ENCODE results near the gene AP2B1. TPM values are rescaled to one million over a fixed set of nuclear protein-coding genes. Genes with fewer than 3 reads are reported as not detected.

The AP2B1 gene
- total and polyA plus RNA-seq, 3 experiments from 2014 or later: 67.9 to 178 (median 163) TPM

GRCh38 chr17:35684055-35684802 lies 97.1 kb downstream of the AP2B1 start:
- ChIA-PET CTCF (interaction anchor here (1.1 kb wide), 1 partner anchor 19 kb away, joined by 3 read pairs; no protein-coding TSS in a partner anchor), POLR2A (interaction anchor here (0.5 kb wide), 1 partner anchor 75 kb away, joined by 3 read pairs; no protein-coding TSS in a partner anchor)
- no peaks in the 10 kb centered on the region for H3K27me3 Mint-ChIP-seq
- no peaks in the 10 kb centered on the region for H3K9me3 ChIP-seq (ENCODE audit: low read length)
- H3K4me1 Mint-ChIP-seq: peaks cover 0 to 3% (median 0%) of the 10 kb centered on the region in 3 donors
- peak overlapping the region in 2 of 8 donors; percentile 30 to 35 for H3K27ac Mint-ChIP-seq
- no peak for DNase-seq
- peaks cover 53% of the 10 kb centered on the region for H3K36me3 ChIP-seq (ENCODE audit: insufficient read depth, low read length)
- H3K27ac ChIP-seq (ENCODE audit: low read depth, low read length): no peak overlapping the region
- no peaks in the 10 kb centered on the region for H3K27me3 ChIP-seq (ENCODE audit: insufficient read depth, low read length, poor library complexity, severe bottlenecking)
- peaks cover 16 to 84% (median 24%) of the 10 kb centered on the region in 3 donors for H3K36me3 Mint-ChIP-seq
- H3K4me1 ChIP-seq (ENCODE audit: insufficient read depth, low read length): no peaks in the 10 kb centered on the region
- H3K9me3 Mint-ChIP-seq: no peaks in the 10 kb centered on the region
- no peak overlapping the region for H3K4me3 Mint-ChIP-seq
- H3K4me3 ChIP-seq (ENCODE audit: low read length): no peak overlapping the region

- Histone ChIP-seq H3K4me1 (ENCODE audit: insufficient read depth, low read length) (no peaks in the 10 kb centered on the region), H3K27ac (ENCODE audit: low read depth, low read length) (no peak overlapping the region), H3K4me3 (ENCODE audit: low read length) (no peak overlapping the region), H3K9me3 (ENCODE audit: low read length) (no peaks in the 10 kb centered on the region), H3K36me3 (ENCODE audit: insufficient read depth, low read length) (peaks cover 29% of the 10 kb centered on the region), H3K27me3 (ENCODE audit: insufficient read depth, low read length, poor library complexity, severe bottlenecking) (no peaks in the 10 kb centered on the region)
- Mint-ChIP-seq H3K4me1 (peaks cover 0 to 3% (median 0%) of the 10 kb centered on the region in 3 donors), H3K9me3 (no peaks in the 10 kb centered on the region), H3K27ac (peak overlapping the region in 2 of 8 donors; percentile 20 to 71), H3K4me3 (no peak overlapping the region), H3K27me3 (peaks cover 0 to 2% of the 10 kb centered on the region in 2 donors), H3K36me3 (peaks cover 24 to 88% (median 28%) of the 10 kb centered on the region in 3 donors)
- no peak for DNase-seq
- ChIA-PET POLR2A (no interaction called here), CTCF (no interaction called here)
These were observed 105.5 kb downstream of the AP2B1 start for GRCh38 chr17:35692512-35693210.

- Histone ChIP-seq H3K9me3 (ENCODE audit: low read length) (no peaks in the 10 kb centered on the region), H3K27ac (ENCODE audit: low read depth, low read length) (no peak overlapping the region), H3K4me3 (ENCODE audit: low read length) (no peak overlapping the region), H3K36me3 (ENCODE audit: insufficient read depth, low read length) (peaks cover 23% of the 10 kb centered on the region), H3K27me3 (ENCODE audit: insufficient read depth, low read length, poor library complexity, severe bottlenecking) (no peaks in the 10 kb centered on the region), H3K4me1 (ENCODE audit: insufficient read depth, low read length) (no peaks in the 10 kb centered on the region)
- ChIA-PET POLR2A (no interaction called here), CTCF (interaction anchor here (0.9 kb wide), 1 partner anchor 14 kb away, joined by 3 read pairs; no protein-coding TSS in a partner anchor)
- H3K36me3 Mint-ChIP-seq: peaks cover 15 to 85% (median 21%) of the 10 kb centered on the region in 3 donors
- H3K4me1 Mint-ChIP-seq: peaks cover 0 to 3% (median 0%) of the 10 kb centered on the region in 3 donors
- no peaks in the 10 kb centered on the region for H3K9me3 Mint-ChIP-seq
- H3K4me3 Mint-ChIP-seq: no peak overlapping the region
- H3K27me3 Mint-ChIP-seq: peaks cover 0 to 2% of the 10 kb centered on the region in 2 donors
- H3K27ac Mint-ChIP-seq: no peak overlapping the region
- no peak for DNase-seq
These were observed 106.5 kb downstream of the AP2B1 start for GRCh38 chr17:35693662-35694061.

GRCh38 chr17:35694906-35695305 lies 107.8 kb downstream of the AP2B1 start:
- no peak overlapping the region for H3K4me3 ChIP-seq (ENCODE audit: low read length)
- H3K27ac ChIP-seq (ENCODE audit: low read depth, low read length): no peak overlapping the region
- Mint-ChIP-seq H3K4me1 (peaks cover 0 to 3% (median 0%) of the 10 kb centered on the region in 3 donors), H3K36me3 (peaks cover 11 to 81% (median 19%) of the 10 kb centered on the region in 3 donors), H3K27ac (no peak overlapping the region), H3K4me3 (no peak overlapping the region), H3K9me3 (no peaks in the 10 kb centered on the region), H3K27me3 (no peaks in the 10 kb centered on the region)
- DNase-seq: no peak
- POLR2A ChIA-PET: no interaction called here
- no peaks in the 10 kb centered on the region for H3K9me3 ChIP-seq (ENCODE audit: low read length)
- peaks cover 16% of the 10 kb centered on the region for H3K36me3 ChIP-seq (ENCODE audit: insufficient read depth, low read length)
- CTCF ChIA-PET: interaction anchor here (0.6 kb wide), 1 partner anchor 35 kb away, joined by 3 read pairs; no protein-coding TSS in a partner anchor
- H3K4me1 ChIP-seq (ENCODE audit: insufficient read depth, low read length): no peaks in the 10 kb centered on the region
- H3K27me3 ChIP-seq (ENCODE audit: insufficient read depth, low read length, poor library complexity, severe bottlenecking): no peaks in the 10 kb centered on the region

- Mint-ChIP-seq H3K4me3 (no peak overlapping the region), H3K27ac (no peak overlapping the region), H3K4me1 (peaks cover 0 to 3% (median 0%) of the 10 kb centered on the region in 3 donors), H3K36me3 (peaks cover 4 to 79% (median 15%) of the 10 kb centered on the region in 3 donors), H3K9me3 (no peaks in the 10 kb centered on the region), H3K27me3 (no peaks in the 10 kb centered on the region)
- H3K36me3 ChIP-seq (ENCODE audit: insufficient read depth, low read length): peaks cover 16% of the 10 kb centered on the region
- no peak overlapping the region for H3K27ac ChIP-seq (ENCODE audit: low read depth, low read length)
- no peaks in the 10 kb centered on the region for H3K4me1 ChIP-seq (ENCODE audit: insufficient read depth, low read length)
- no peaks in the 10 kb centered on the region for H3K9me3 ChIP-seq (ENCODE audit: low read length)
- POLR2A ChIA-PET: no interaction called here
- CTCF ChIA-PET: interaction anchor here (1.0 kb wide), 1 partner anchor 21 kb away, joined by 3 read pairs; no protein-coding TSS in a partner anchor
- no peak overlapping the region for H3K4me3 ChIP-seq (ENCODE audit: low read length)
- DNase-seq: no peak
- H3K27me3 ChIP-seq (ENCODE audit: insufficient read depth, low read length, poor library complexity, severe bottlenecking): no peaks in the 10 kb centered on the region
These were observed 108.5 kb downstream of the AP2B1 start for GRCh38 chr17:35695613-35696012.

GRCh38 chr17:35698800-35699199 lies 111.7 kb downstream of the AP2B1 start:
- Mint-ChIP-seq H3K36me3 (peaks cover 9 to 73% (median 19%) of the 10 kb centered on the region in 3 donors), H3K4me1 (peaks cover 2 to 5% (median 3%) of the 10 kb centered on the region in 3 donors)
- CTCF ChIA-PET: no interaction called here

GRCh38 chr17:35700150-35700549 lies 113.0 kb downstream of the AP2B1 start:
- Histone ChIP-seq H3K4me1 (ENCODE audit: insufficient read depth, low read length) (no peaks in the 10 kb centered on the region), H3K27ac (ENCODE audit: low read depth, low read length) (no peak overlapping the region), H3K4me3 (ENCODE audit: low read length) (no peak overlapping the region), H3K27me3 (ENCODE audit: insufficient read depth, low read length, poor library complexity, severe bottlenecking) (no peaks in the 10 kb centered on the region), H3K9me3 (ENCODE audit: low read length) (no peaks in the 10 kb centered on the region), H3K36me3 (ENCODE audit: insufficient read depth, low read length) (peaks cover 9% of the 10 kb centered on the region)
- Mint-ChIP-seq H3K4me1 (peaks cover 4 to 14% (median 4%) of the 10 kb centered on the region in 3 donors), H3K27ac (peak overlapping the region in 1 of 8 donors; percentile 7), H3K36me3 (peaks cover 9 to 71% (median 15%) of the 10 kb centered on the region in 3 donors), H3K9me3 (peaks cover 0 to 3% (median 0%) of the 10 kb centered on the region in 5 donors), H3K4me3 (no peak overlapping the region), H3K27me3 (no peaks in the 10 kb centered on the region)
- ChIA-PET CTCF (no interaction called here), POLR2A (no interaction called here)
- DNase-seq: no peak

More at GRCh38 chr17:35698800-35699199, 111.7 kb downstream of the AP2B1 start:
- no peak for DNase-seq
- Histone ChIP-seq H3K36me3 (ENCODE audit: insufficient read depth, low read length) (peaks cover 9% of the 10 kb centered on the region), H3K9me3 (ENCODE audit: low read length) (no peaks in the 10 kb centered on the region), H3K27me3 (ENCODE audit: insufficient read depth, low read length, poor library complexity, severe bottlenecking) (no peaks in the 10 kb centered on the region), H3K27ac (ENCODE audit: low read depth, low read length) (no peak overlapping the region), H3K4me3 (ENCODE audit: low read length) (no peak overlapping the region), H3K4me1 (ENCODE audit: insufficient read depth, low read length) (no peaks in the 10 kb centered on the region)
- no peaks in the 10 kb centered on the region for H3K27me3 Mint-ChIP-seq
- no peak overlapping the region for H3K4me3 Mint-ChIP-seq
- peaks cover 0 to 3% (median 0%) of the 10 kb centered on the region in 5 donors for H3K9me3 Mint-ChIP-seq
- H3K27ac Mint-ChIP-seq: peak overlapping the region in 1 of 8 donors; percentile 7
- POLR2A ChIA-PET: no interaction called here

- no peak overlapping the region for H3K4me3 Mint-ChIP-seq
- H3K9me3 Mint-ChIP-seq: peaks cover 0 to 3% (median 0%) of the 10 kb centered on the region in 5 donors
- H3K36me3 Mint-ChIP-seq: peaks cover 9 to 70% (median 11%) of the 10 kb centered on the region in 3 donors
- H3K27me3 Mint-ChIP-seq: no peaks in the 10 kb centered on the region
- peaks cover 3% of the 10 kb centered on the region for H3K36me3 ChIP-seq (ENCODE audit: insufficient read depth, low read length)
- ChIA-PET CTCF (no interaction called here), POLR2A (no interaction called here)
- H3K4me1 Mint-ChIP-seq: peaks cover 5 to 21% (median 7%) of the 10 kb centered on the region in 3 donors
- H3K9me3 ChIP-seq (ENCODE audit: low read length): no peaks in the 10 kb centered on the region
- H3K27ac ChIP-seq (ENCODE audit: low read depth, low read length): no peak overlapping the region
- no peaks in the 10 kb centered on the region for H3K27me3 ChIP-seq (ENCODE audit: insufficient read depth, low read length, poor library complexity, severe bottlenecking)
- no peaks in the 10 kb centered on the region for H3K4me1 ChIP-seq (ENCODE audit: insufficient read depth, low read length)
- H3K27ac Mint-ChIP-seq: peak overlapping the region in 1 of 8 donors; percentile 64
- H3K4me3 ChIP-seq (ENCODE audit: low read length): no peak overlapping the region
- no peak for DNase-seq
These were observed 114.4 kb downstream of the AP2B1 start for GRCh38 chr17:35701491-35701890.
